Activated CD4-positive, alpha-beta T cell treated with anti-CD3 and anti-CD28 coated beads for 48 hours (primary cell): Measurements from ENCODE around the gene PCDH7.

Source experiments
- DNase-seq: peaks from one replicate; pipeline ENCODE4 v3.0.0-alpha.2; 2020

Gene PCDH7

GRCh38 chr4:30720021-30720660 is at the start of gene PCDH7:
PCDH7 (plus strand) TSS chr4:30720369; CDS start chr4:30721423, 1,054 bp downstream.
- DNase-seq, result peak; percentile 28

GRCh38 chr4:30671926-30672448 is 48.2 kb upstream of the PCDH7 start:
- DNase-seq, result no peak

- DNase-seq, result no peak
These were observed 24.0 kb upstream of the PCDH7 start for GRCh38 chr4:30696191-30696590.

GRCh38 chr4:30714408-30715031 is 5.6 kb upstream of the PCDH7 start:
- peak; percentile 12 for DNase-seq

- no peak for DNase-seq
These were observed 4.0 kb upstream of the PCDH7 start for GRCh38 chr4:30716158-30716557.

GRCh38 chr4:30716681-30717207 is 3.4 kb upstream of the PCDH7 start:
- peak; percentile 9 for DNase-seq

- peak; percentile 33 for DNase-seq
These were observed 2.8 kb upstream of the PCDH7 start for GRCh38 chr4:30717208-30718020.

- peak; percentile 16 for DNase-seq
These were observed 2.1 kb upstream of the PCDH7 start for GRCh38 chr4:30718021-30718542.

- no peak for DNase-seq
These were observed 1.3 kb upstream of the PCDH7 start for GRCh38 chr4:30718641-30719453.

GRCh38 chr4:30719454-30720020 is 632 bp upstream of the PCDH7 start:
- DNase-seq, result peak; percentile 15

GRCh38 chr4:30720661-30721184 is 554 bp downstream of the PCDH7 start:
- peak; percentile 10 for DNase-seq

GRCh38 chr4:30721185-30722091 is 1.3 kb downstream of the PCDH7 start:
- DNase-seq, result peak; percentile 16

- no peak for DNase-seq
These were observed 1.9 kb downstream of the PCDH7 start for GRCh38 chr4:30722092-30722358.

- DNase-seq, result no peak
These were observed 2.4 kb downstream of the PCDH7 start for GRCh38 chr4:30722359-30723200.

- DNase-seq, result no peak
These were observed 3.2 kb downstream of the PCDH7 start for GRCh38 chr4:30723201-30723955.

- DNase-seq, result no peak
These were observed 4.1 kb downstream of the PCDH7 start for GRCh38 chr4:30724247-30724646.

- DNase-seq, result no peak
These were observed 5.4 kb downstream of the PCDH7 start for GRCh38 chr4:30725562-30725961.

GRCh38 chr4:30726090-30726675 is 6.0 kb downstream of the PCDH7 start:
- DNase-seq, result no peak

- no peak for DNase-seq
These were observed 7.2 kb downstream of the PCDH7 start for GRCh38 chr4:30727409-30727808.
